ENCODE data around the gene ZCCHC24.

ZCCHC24 gene

GRCh38 chr10:79390551-79391229, 54.7 kb downstream of the ZCCHC24 start:
- DNase-seq (ENCODE audit: low read depth): no peak
- H3K4me3 ChIP-seq (ENCODE audit: low read depth, low read length): no peak overlapping the region

GRCh38 chr10:79390057-79390456, 55.4 kb downstream of the ZCCHC24 start:
- no peak overlapping the region for H3K4me3 ChIP-seq (ENCODE audit: low read depth, low read length)
- DNase-seq (ENCODE audit: low read depth): no peak

GRCh38 chr10:79387974-79388850, 57.2 kb downstream of the ZCCHC24 start:
- no peak for DNase-seq (ENCODE audit: low read depth)

GRCh38 chr10:79387466-79387973, 57.9 kb downstream of the ZCCHC24 start:
- no peak for DNase-seq (ENCODE audit: low read depth)
- H3K4me3 ChIP-seq (ENCODE audit: low read depth, low read length): no peak overlapping the region

More at GRCh38 chr10:79387974-79388850, 57.2 kb downstream of the ZCCHC24 start:
- H3K4me3 ChIP-seq (ENCODE audit: low read depth, low read length): no peak overlapping the region

GRCh38 chr10:79386637-79387465, 58.6 kb downstream of the ZCCHC24 start:
- no peak for DNase-seq (ENCODE audit: low read depth)
- no peak overlapping the region for H3K4me3 ChIP-seq (ENCODE audit: low read depth, low read length)

GRCh38 chr10:79385804-79386531, 59.5 kb downstream of the ZCCHC24 start:
- no peak for DNase-seq (ENCODE audit: low read depth)
- no peak overlapping the region for H3K4me3 ChIP-seq (ENCODE audit: low read depth, low read length)

GRCh38 chr10:79385392-79385795, 60.0 kb downstream of the ZCCHC24 start:
- DNase-seq (ENCODE audit: low read depth): no peak
- no peak overlapping the region for H3K4me3 ChIP-seq (ENCODE audit: low read depth, low read length)

- DNase-seq (ENCODE audit: low read depth): no peak
- no peak overlapping the region for H3K4me3 ChIP-seq (ENCODE audit: low read depth, low read length)
These were observed 60.5 kb downstream of the ZCCHC24 start for GRCh38 chr10:79384773-79385391.

- H3K4me3 ChIP-seq (ENCODE audit: low read depth, low read length): no peak overlapping the region
- no peak for DNase-seq (ENCODE audit: low read depth)
These were observed 61.3 kb downstream of the ZCCHC24 start for GRCh38 chr10:79383974-79384606.

- no peak overlapping the region for H3K4me3 ChIP-seq (ENCODE audit: low read depth, low read length)
- no peak for DNase-seq (ENCODE audit: low read depth)
These were observed 62.9 kb downstream of the ZCCHC24 start for GRCh38 chr10:79382491-79382941.

- no peak for DNase-seq (ENCODE audit: low read depth)
- H3K4me3 ChIP-seq (ENCODE audit: low read depth, low read length): no peak overlapping the region
These were observed 63.6 kb downstream of the ZCCHC24 start for GRCh38 chr10:79381804-79382221.

- no peak for DNase-seq (ENCODE audit: low read depth)
- no peak overlapping the region for H3K4me3 ChIP-seq (ENCODE audit: low read depth, low read length)
These were observed 64.3 kb downstream of the ZCCHC24 start for GRCh38 chr10:79380946-79381721.

GRCh38 chr10:79380125-79380945, 65.1 kb downstream of the ZCCHC24 start:
- H3K4me3 ChIP-seq (ENCODE audit: low read depth, low read length): no peak overlapping the region
- no peak for DNase-seq (ENCODE audit: low read depth)

- no peak overlapping the region for H3K4me3 ChIP-seq (ENCODE audit: low read depth, low read length)
- no peak for DNase-seq (ENCODE audit: low read depth)
These were observed 65.8 kb downstream of the ZCCHC24 start for GRCh38 chr10:79379512-79380124.

GRCh38 chr10:79378647-79379511, 66.5 kb downstream of the ZCCHC24 start:
- H3K4me3 ChIP-seq (ENCODE audit: low read depth, low read length): no peak overlapping the region
- no peak for DNase-seq (ENCODE audit: low read depth)

- DNase-seq (ENCODE audit: low read depth): no peak
- no peak overlapping the region for H3K4me3 ChIP-seq (ENCODE audit: low read depth, low read length)
These were observed 67.1 kb downstream of the ZCCHC24 start for GRCh38 chr10:79378383-79378646.
